ENCODE data around the gene H6PD.
"Not testable (repeated sequence)": the region's sequence is repeated elsewhere in the genome, so short reads cannot be mapped to it uniquely, and the experiment has no call there.

H6PD gene

DNA sequence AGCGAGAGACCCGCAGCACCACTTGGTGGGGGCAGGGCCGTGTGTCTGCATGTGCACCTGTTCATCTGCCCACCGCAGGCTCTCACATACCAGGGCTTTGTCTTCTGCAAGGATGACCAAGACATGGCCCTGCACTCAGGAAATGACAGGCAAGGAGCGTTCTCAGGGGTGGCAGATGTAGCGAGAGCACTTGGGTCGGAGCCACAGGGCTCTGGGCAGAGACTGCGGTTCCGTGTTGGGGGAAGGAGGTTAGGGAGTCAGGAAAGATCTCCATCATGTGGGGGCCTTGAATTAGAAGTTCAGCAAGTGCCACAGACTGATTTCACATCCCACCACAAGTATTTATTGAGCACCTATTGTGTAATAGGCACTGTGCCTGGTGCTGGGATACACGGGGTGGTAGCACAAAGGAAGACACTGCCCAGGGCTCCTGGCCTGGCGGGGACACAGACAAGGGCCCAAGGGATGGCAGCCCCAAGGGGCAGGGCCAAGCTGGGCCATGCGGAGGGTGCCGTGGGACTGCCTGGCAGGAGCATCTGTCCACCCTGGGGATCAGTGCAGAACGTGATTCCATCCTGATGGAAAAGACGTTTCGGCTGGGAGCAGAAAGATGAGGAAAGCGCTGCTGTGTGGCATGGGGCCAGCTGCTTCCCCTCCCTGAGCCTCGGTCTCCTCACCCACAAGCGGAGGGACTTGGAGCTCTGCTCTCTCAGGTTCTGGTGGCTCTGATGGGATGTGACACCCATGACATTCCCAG lies 46.7 kb downstream of the H6PD start:
- no peak for DNase-seq

DNA sequence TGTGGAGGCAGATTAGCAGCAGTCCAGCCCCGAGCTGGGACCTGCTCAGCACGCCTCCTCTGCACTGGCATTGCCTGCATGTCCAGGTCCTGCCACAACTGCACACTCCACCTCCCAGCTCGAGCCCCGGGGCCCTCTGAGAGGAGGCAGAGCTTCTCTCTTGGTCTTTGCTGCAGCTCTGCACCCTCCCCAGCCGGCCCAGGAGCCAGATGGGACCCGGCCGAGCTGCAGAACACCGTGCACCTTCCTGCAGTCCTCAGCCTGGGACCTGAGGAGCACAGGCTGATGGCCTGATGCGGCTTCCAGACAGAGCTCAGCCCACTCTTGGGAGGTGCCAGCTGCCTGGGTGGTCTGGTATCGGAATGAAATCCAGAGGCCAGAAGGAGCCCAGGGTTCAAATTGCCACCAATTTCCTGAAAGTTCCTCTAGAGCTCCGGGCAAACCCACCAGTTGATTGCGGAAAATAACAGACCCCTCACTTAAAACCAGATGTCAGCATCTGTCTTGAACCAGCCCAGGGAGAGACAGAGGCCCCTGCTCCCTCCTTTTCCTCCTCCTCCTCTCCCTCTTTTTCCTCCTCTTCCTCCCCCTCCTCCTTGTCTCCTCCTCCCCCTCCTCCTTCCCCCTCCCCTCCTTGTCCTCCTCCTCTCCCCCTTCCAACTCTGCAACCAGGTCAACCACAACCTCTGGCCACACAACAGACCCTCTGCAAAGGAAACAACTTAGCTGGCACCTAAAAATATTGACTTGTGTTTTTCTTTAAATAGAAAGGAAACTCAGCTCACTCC lies 47.5 kb downstream of the H6PD start:
- DNase-seq = no peak

GRCh38 chr1:9282696-9282955 lies 48.1 kb downstream of the H6PD start:
- DNase-seq = no peak

- DNase-seq = no peak
Measured at GRCh38 chr1:9284061-9284460, 49.5 kb downstream of the H6PD start.

DNA sequence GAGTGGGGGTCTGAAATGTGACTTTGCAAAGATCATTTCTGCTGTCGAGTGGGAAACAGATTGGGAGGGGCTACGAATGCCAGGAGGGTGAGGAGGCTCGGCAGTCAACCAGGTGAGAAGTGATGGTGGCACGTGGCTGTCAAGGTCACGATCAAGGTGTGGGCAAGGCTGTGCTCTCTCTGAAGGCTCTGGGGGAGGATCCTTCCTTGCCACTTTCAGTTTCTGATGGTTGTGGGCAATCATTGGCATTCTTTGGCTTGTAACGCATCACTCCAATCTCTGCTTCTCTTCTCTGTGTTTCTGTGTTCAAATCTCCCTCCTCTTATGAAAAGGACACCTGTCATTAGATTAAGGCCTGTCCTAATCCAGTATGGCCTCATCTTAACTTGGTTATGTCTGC lies 52.0 kb downstream of the H6PD start:
- no peak for DNase-seq

DNA sequence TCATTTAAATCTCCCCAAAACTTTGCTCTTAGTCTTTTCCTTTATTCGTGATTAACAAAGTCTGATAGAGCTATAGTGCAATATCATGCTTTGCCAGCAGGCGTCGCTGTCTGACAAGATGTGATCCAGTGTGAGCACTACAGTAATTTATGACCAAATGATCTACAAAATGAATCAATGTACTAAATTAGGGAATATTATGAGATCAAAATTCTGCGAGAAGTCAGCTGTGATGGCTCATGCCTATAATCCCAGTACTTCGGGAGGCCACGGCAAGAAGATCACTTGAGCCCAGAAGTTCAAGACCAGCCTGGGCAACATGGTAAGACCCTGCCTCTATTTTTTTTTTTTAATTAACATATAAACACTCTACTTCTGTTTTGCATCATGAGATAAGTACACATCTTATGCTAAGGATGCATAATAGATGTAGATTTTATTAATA lies 54.5 kb downstream of the H6PD start:
- peak; percentile 72 for DNase-seq

DNA sequence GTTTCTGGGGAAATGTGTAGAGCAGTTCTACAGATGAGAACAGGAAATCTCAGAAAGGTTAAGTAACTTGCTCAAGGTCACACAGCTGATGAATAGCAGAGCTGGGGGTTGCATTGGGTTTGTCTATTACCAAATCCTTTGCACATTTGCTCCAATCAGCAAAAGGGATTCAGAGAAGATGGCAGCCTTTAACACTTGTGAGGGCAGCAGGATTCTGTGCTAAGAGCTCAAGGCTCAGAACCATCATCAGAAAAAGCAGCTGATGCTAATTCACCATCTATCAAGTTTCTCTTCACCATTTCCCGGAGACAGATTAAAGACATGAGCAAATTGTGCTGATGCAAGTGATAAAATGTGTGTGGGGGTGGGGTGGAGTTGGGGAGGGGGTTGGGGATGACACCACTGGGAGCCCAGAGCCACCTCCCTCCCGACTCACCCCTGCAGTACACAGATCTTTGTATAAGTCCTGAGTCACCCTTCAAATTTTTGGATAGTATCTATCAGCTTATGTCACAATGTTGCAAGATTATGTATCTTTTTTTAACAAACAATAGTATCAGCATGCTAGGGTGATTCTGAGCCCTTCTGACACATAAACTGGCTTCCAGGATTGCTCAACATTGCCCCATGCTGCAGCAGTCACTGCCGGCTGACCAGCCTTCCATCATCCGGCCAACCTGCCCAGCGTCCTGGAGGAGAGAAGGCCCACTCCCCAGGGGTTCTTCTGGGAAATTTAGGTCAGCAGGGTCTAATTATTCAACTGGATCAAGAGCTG lies 55.3 kb downstream of the H6PD start:
- DNase-seq = peak; percentile 24

DNA sequence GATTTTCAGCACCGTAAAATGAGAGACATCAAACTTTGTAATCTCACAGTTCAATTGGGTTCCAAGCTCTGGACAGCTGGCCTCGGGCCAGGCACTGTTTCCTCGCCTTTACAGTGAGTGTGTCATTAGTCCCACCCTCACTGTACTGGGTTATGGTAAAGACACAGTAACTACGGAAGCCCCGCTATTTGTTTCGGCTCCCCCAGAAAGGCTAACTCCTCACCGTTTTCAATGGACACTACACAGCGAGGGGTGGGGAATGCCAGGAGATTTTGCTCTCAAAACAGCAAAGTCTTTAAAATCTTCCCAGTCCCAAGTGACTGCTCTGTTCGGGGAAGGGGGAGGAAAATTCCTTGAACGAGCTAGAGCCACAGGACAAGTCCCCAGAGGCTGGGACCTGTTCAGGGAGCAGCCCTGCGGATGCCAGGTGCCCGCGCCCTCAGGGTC lies 57.4 kb downstream of the H6PD start:
- DNase-seq = no peak

- DNase-seq = peak; percentile 74
Measured at GRCh38 chr1:9292361-9293240, 58.0 kb downstream of the H6PD start, which contains the start of gene SPSB1. Gene SPSB1, plus strand, starts transcription at chr1:9292894. Its CDS starts 62,998 bp downstream, at chr1:9355892.

GRCh38 chr1:9293241-9293532 lies 58.6 kb downstream of the H6PD start:
- DNase-seq = no peak

GRCh38 chr1:9293533-9294404 lies 59.2 kb downstream of the H6PD start:
- DNase-seq = peak; percentile 12

GRCh38 chr1:9294405-9294773 lies 59.8 kb downstream of the H6PD start:
- DNase-seq = no peak

- DNase-seq = no peak
Measured at GRCh38 chr1:9294910-9295636, 60.5 kb downstream of the H6PD start.

DNA sequence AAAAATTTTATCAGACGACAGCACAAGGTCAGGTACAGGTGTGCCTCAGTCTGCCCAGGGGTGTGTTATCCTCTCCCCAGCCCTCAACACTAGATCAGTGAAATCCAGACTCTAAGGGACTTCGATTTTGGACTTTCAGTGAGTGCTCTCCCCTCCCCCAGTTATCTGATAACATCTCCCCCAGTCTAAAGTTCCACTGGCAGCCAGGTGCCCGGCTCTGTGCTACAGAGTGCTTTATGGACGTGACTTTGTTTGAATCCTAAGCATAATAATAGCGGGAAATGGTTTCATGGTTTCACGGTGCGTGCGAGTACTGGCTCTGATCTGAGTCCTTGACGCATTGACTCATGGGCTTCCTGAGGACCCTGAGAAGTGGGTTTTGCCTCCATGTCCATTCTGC lies 61.3 kb downstream of the H6PD start:
- no peak for DNase-seq

- DNase-seq = no peak
Measured at GRCh38 chr1:9296850-9297249, 62.3 kb downstream of the H6PD start.

- DNase-seq = no peak
Measured at GRCh38 chr1:9297831-9298230, 63.3 kb downstream of the H6PD start.

- no peak for DNase-seq
Measured at GRCh38 chr1:9298282-9298681, 63.7 kb downstream of the H6PD start.

DNA sequence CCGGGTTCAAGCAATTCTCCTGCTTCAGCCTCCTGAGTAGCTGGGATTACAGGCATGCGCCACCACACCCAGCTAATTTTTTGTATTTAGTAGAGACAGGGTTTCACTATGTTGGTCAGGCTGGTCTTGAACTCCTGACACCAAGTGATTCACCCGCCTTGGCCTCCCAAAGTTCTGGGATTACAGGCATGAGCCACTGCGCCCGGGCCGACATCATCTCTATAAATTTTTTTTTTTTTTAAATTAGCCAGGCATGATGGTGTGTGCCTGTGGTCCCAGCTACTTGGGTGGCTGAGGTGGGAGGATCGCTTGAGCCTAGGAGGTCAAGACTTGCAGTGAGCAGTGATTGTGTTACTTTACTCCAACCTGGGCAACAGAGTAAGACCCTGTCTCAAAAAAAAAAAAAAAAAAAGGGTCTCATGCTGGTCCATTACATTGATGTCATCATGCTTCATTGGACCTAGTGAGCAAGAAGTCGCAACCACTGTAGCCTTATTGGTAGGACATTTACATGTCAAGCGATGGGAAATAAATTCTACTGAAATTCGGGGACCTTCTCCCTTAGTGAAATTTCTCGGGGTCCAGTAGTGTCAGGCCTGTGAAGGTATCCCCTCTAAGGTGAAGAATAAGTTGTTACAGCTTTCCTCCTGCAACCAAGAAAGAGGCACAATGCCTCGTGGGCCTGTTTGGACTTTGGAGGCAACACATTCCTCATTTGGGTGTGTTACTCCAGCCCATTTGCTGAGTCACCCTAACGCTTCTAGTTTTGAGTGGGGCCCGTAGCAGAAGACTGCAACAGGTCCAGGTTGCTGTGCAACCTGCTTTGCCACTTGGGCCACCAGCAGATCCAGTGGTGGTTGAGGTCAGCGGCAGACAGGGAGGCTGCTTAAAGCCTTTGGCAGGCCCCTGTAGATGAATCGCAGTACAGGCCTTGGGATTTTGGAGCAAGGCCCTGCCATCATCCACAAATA lies 65.3 kb downstream of the H6PD start:
- DNase-seq = not testable (repeated sequence)

DNA sequence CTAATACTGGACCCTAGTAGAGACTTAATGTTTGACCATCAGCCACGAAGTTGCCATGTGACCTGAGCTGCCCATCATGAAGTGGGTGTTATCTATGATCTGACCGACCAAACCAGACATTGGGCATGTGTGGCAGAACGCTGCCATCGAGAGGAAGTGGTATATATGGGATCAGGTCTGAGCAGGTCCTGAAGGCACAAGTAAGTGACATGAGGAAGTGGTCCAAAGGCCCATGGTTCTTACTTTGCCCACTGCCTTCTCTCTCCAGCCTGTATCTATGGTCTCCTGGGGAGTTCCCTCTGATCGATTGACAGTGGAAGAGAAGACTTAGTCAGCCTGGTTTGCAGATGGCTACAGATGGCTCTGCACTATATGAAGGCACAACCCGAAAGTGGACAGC lies 66.0 kb downstream of the H6PD start:
- no peak for DNase-seq

Measured in CD4-positive, alpha-beta T cell treated with Interferon gamma for 1 hour (primary cell).